ENCODE measurements around the gene ADD1. TPM values are rescaled to one million over a fixed set of nuclear protein-coding genes. Genes with fewer than 3 reads are reported as not detected.

The ADD1 gene
- total RNA-seq (2014; rRNA removed; shearing (Covaris generic)): 104 and 121 TPM in 2 replicates

GRCh38 chr4:2843263-2843940, at the start of gene ADD1:
Gene ADD1 (plus strand): TSS chr4:2843844. CDS start chr4:2875916, 32,072 bp downstream.

GRCh38 chr4:2963175-2963965, 119.7 kb downstream of the ADD1 start, which contains the start of the genes GRK4 and NOP14:
Gene GRK4 (plus strand): TSS chr4:2963571. CDS start chr4:2964071, 500 bp downstream.
Gene NOP14 (minus strand): TSS chr4:2963406. CDS start chr4:2963319, 87 bp downstream.

Other genes with a start within 250 kb of the ADD1 start
- gene TNIP2, start 87.5 kb upstream of the ADD1 start, total RNA-seq (2014; rRNA removed; shearing (Covaris generic)): 42.1 and 44.8 TPM in 2 replicates
- 35.8 and 36.5 TPM in 2 replicates for gene SH3BP2, start 50.8 kb upstream of the ADD1 start, total RNA-seq (2014; rRNA removed; shearing (Covaris generic))
- 45.7 and 48.9 TPM in 2 replicates for gene NOP14, start 119.6 kb downstream of the ADD1 start, total RNA-seq (2014; rRNA removed; shearing (Covaris generic))
- gene GRK4, start 119.7 kb downstream of the ADD1 start, total RNA-seq (2014; rRNA removed; shearing (Covaris generic)): 3.2 and 4.0 TPM in 2 replicates
- gene HTT-AS, start 230.7 kb downstream of the ADD1 start, total RNA-seq (2014; rRNA removed; shearing (Covaris generic)): not detected in 2 replicates
- 24.9 TPM in 2 replicates for gene HTT, start 230.8 kb downstream of the ADD1 start, total RNA-seq (2014; rRNA removed; shearing (Covaris generic))

All from A375 (cell line).